Mucosa of rectum (tissue), 2 donors: Measurements from ENCODE around the gene TECPR1.

Experiments
- H3K27ac ChIP-seq, 2 donors: one replicate each; pipeline ENCODE4 v1.7.0; 2013; ENCODE audit warnings: inconsistent platforms in 2 of 2, low read depth in 2 of 2, low read length in 2 of 2
- H3K27me3 ChIP-seq, 2 donors: one replicate each; pipeline ENCODE4 v1.7.0; 2013; ENCODE audit warnings: low read length in 2 of 2; ENCODE audit not compliant: control insufficient read depth in 2 of 2, insufficient read depth in 2 of 2
- H3K36me3 ChIP-seq, 2 donors: one replicate each; pipeline ENCODE4 v1.7.0; 2013; ENCODE audit warnings: low read length in 2 of 2; ENCODE audit not compliant: control insufficient read depth in 2 of 2, insufficient read depth in 2 of 2
- H3K4me1 ChIP-seq, 2 donors: one replicate each; pipeline ENCODE4 v1.7.0; 2013; ENCODE audit warnings: low read length in 2 of 2, mild to moderate bottlenecking in 1 of 2; ENCODE audit not compliant: control insufficient read depth in 2 of 2, insufficient read depth in 2 of 2
- H3K4me3 ChIP-seq, 2 donors: one replicate each; pipeline ENCODE4 v1.7.0; 2013; ENCODE audit warnings: low read length in 2 of 2
- H3K9ac ChIP-seq, 2 donors: one replicate each; pipeline ENCODE4 v1.7.0; 2013; ENCODE audit warnings: low read length in 2 of 2, low read depth in 1 of 2, mild to moderate bottlenecking in 1 of 2
- H3K9me3 ChIP-seq, 2 donors: one replicate each; pipeline ENCODE4 v1.7.0; 2013; ENCODE audit warnings: low read length in 2 of 2; ENCODE audit not compliant: control insufficient read depth in 2 of 2
- donor health status: healthy.
- donor health status: Normal muscosa, but diverticular disease.

TECPR1 gene

GRCh38 chr7:98217623-98218582 lies 34.1 kb downstream of the TECPR1 start:
- H3K9me3 ChIP-seq, result no peaks in the 10 kb centered on the region
- H3K27me3 ChIP-seq, result no peaks in the 10 kb centered on the region
- H3K4me3 ChIP-seq, result no peak overlapping the region
- H3K9ac ChIP-seq, result no peak overlapping the region
- no peak overlapping the region for H3K27ac ChIP-seq
- no peaks in the 10 kb centered on the region for H3K4me1 ChIP-seq
- H3K36me3 ChIP-seq, result peaks cover 9 to 11% of the 10 kb centered on the region in 2 donors

DNA sequence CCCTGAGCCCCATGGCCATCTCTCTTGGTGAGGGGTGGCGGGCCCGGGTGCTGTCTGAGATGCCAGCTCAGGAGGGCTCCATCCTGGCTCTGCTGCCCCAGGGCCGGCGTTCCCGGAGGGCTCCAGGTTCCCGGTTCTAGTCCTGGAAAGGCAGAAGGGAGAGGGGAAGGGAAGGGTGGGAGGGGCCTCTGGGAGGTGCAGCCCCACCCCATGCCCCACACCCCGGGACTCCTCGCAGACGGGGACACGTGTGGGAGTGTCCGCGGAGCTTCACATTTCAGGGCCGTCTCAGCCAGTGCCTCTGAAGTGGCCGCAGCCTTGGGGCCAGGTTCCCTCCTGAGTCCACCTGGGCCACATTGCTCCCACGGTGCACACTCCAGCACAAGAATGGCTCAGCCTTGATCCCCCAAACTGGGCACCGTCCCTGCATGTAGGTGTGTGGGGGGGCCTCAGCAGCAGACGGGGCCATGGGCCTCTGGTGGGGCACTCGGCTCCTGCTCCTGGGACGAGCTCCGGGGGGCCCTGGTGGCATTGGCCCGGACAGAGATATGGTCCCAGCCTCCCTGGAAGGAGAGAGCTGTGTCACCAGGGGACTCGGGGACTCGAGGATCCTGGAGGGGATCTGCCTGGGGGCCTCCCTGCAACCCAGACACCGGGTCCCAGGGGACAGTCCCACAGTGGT lies 35.0 kb downstream of the TECPR1 start:
- H3K36me3 ChIP-seq, result peaks cover 9 to 11% of the 10 kb centered on the region in 2 donors
- no peak overlapping the region for H3K4me3 ChIP-seq
- H3K27me3 ChIP-seq, result no peaks in the 10 kb centered on the region
- H3K4me1 ChIP-seq, result no peaks in the 10 kb centered on the region
- H3K27ac ChIP-seq, result no peak overlapping the region
- H3K9ac ChIP-seq, result no peak overlapping the region
- no peaks in the 10 kb centered on the region for H3K9me3 ChIP-seq

DNA sequence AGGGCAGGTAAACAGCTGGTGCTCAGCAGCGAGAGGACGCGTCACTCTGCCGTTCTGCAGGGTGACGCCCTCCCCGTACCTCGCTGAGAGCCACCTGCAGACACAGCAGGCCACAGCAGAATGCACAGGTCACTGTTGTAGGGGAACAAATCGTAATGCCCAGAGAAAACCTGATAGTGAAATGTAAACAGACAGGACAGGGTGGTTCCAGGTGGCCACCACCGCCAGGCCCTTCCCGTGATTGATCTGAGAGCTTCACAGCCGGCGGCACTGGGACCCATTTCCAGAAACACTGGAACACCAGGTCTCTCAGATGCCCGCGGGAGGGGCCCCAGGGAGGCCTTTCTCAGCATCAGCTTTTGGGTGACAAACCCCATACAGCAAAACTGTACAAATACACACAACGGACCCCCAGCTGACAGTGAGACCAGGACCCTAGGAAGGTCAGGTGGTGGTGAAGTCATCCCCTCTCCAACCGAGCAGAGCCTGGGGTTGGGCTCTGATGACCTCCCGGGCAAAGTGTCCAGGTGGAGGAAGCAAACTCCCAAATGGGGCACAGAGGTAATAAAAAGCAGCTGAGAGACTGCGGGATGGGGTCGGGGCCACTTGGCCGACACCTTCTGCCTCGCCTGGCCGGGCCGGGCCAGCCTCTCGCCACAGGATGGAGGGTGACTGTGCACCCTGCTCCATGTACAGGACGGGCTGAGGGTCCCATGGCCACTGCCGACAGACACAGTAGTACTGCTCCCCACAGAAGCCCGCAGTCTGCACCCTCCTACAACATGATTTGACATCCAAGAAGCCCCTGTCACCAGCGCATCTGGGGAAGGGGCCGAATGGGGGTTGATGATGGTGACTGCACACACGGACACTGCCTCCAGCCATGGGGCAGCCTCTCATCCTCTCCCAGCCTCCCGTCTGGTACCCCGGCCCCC lies 36.2 kb downstream of the TECPR1 start:
- Histone ChIP-seq H3K27ac (no peak overlapping the region), H3K9ac (no peak overlapping the region), H3K4me3 (no peak overlapping the region), H3K27me3 (peaks cover 0 to 3% of the 10 kb centered on the region in 2 donors), H3K36me3 (peaks cover 3 to 5% of the 10 kb centered on the region in 2 donors), H3K9me3 (no peaks in the 10 kb centered on the region), H3K4me1 (peaks cover 0 to 4% of the 10 kb centered on the region in 2 donors)

- H3K4me1 ChIP-seq, result peaks cover 0 to 4% of the 10 kb centered on the region in 2 donors
- no peaks in the 10 kb centered on the region for H3K9me3 ChIP-seq
- H3K9ac ChIP-seq, result no peak overlapping the region
- H3K36me3 ChIP-seq, result peaks cover 3 to 5% of the 10 kb centered on the region in 2 donors
- H3K27me3 ChIP-seq, result peaks cover 0 to 3% of the 10 kb centered on the region in 2 donors
- no peak overlapping the region for H3K27ac ChIP-seq
- no peak overlapping the region for H3K4me3 ChIP-seq
Measured at GRCh38 chr7:98214811-98215321, 37.2 kb downstream of the TECPR1 start.

DNA sequence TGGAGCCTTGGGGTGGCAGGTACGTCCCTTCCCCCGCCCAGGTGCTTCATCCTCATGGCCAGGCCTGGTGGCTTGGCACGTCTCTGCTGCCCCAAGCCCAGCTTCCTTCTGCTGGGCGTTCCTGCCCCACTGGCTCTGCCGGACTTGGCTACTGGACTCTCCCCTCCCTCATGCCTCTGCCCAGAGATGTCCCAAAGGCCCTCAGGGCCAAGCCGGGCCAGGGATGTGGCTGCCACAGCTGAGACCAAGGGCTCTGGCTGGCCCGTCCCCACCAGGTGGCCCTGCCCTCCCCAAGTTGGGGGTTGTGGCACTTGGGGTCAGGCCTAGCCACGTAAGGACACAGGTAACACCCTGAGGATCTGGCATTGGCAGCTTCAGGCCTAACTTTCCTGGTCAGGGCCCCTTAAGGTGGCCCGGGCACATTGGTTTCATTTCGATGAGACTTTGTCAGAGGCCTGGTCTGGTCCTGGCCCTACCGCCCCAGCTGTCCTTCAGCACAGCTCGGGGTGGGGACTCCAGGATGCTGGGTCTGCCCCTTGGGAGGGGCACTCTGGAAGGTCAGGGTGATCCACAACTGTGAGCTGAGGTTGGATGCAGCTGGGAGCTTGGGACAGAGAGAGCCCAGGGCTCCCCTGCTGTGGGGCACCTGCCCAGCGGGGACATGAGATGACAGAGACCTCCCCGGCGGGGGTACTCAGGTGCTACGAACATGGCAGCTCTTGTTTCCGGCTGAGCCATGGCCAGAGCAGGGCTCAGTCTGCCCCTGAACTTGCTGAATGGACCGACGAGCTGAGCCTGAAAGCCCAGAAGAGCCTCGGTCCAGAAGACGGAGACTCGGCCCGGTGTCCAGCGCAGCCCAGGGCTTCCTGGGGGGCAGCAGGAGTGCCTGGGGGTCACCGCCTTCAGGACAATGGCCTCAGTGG lies 37.9 kb downstream of the TECPR1 start:
- Histone ChIP-seq H3K4me3 (no peak overlapping the region), H3K36me3 (peaks cover 3 to 5% of the 10 kb centered on the region in 2 donors), H3K4me1 (peaks cover 0 to 4% of the 10 kb centered on the region in 2 donors), H3K9ac (no peak overlapping the region), H3K27ac (no peak overlapping the region), H3K9me3 (no peaks in the 10 kb centered on the region), H3K27me3 (peaks cover 0 to 3% of the 10 kb centered on the region in 2 donors)

DNA sequence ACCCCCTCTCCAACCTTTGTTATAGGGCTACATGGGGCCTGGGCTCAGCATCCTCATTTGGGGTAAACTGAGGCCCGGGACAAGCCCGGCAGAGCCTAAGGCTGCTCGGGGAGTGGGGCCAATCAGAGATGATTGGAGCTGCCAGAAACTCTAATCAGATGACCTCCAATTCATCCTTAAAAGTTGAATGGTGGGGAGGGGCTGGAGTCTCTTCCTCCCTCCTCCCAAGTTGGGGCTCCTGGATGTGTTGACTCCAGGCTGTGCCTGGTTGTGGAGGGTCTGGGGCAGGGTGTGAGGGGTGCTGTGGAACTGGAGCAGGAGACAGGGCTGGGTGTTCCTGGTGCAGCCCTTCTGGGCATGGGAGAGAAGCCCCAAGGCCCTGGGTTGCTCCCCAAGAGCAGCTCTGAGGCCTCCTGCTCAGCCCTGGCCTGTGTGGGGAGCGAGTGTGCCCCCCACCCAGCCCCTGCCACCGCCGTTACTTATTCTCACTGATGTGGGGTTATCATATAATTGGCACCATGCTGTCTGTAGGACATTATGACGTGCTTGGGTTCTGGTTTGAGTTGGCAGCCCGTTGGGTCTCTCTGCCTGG lies 38.6 kb downstream of the TECPR1 start:
- peaks cover 0 to 3% of the 10 kb centered on the region in 2 donors for H3K27me3 ChIP-seq
- no peak overlapping the region for H3K9ac ChIP-seq
- H3K27ac ChIP-seq, result no peak overlapping the region
- peak overlapping the region in 1 of 2 donors; percentile 7 for H3K4me3 ChIP-seq
- peaks cover 3 to 5% of the 10 kb centered on the region in 2 donors for H3K36me3 ChIP-seq
- no peaks in the 10 kb centered on the region for H3K9me3 ChIP-seq
- peaks cover 0 to 4% of the 10 kb centered on the region in 2 donors for H3K4me1 ChIP-seq

DNA sequence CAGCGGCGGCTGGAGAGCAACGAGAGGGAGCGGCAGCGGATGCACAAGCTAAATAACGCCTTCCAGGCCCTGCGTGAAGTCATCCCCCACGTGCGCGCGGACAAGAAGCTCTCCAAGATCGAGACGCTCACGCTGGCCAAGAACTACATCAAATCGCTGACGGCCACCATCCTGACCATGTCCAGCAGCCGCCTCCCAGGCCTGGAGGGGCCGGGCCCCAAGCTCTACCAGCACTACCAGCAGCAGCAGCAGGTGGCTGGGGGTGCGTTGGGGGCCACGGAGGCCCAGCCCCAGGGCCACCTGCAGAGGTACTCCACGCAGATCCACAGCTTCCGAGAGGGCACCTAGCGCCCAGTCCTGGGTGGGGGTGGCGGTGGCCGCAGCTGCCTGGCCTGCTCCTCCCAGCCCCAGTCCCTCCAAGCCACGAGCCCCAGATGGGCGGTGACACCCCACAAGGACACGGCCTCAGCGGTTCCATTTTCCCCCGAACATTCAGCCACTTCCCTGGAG lies 39.4 kb downstream of the TECPR1 start:
- no peak overlapping the region for H3K9ac ChIP-seq
- H3K27me3 ChIP-seq, result peaks cover 0 to 3% of the 10 kb centered on the region in 2 donors
- H3K27ac ChIP-seq, result no peak overlapping the region
- H3K4me1 ChIP-seq, result peaks cover 0 to 4% of the 10 kb centered on the region in 2 donors
- H3K9me3 ChIP-seq, result no peaks in the 10 kb centered on the region
- H3K4me3 ChIP-seq, result no peak overlapping the region
- H3K36me3 ChIP-seq, result peaks cover under 1 to 3% of the 10 kb centered on the region in 2 donors

GRCh38 chr7:98211676-98212531 lies 40.1 kb downstream of the TECPR1 start:
- peak overlapping the region; percentile 52 to 57 for H3K4me3 ChIP-seq
- H3K27ac ChIP-seq, result peak overlapping the region; percentile 15 to 48

More at GRCh38 chr7:98211676-98212531, 40.1 kb downstream of the TECPR1 start:
- H3K4me1 ChIP-seq, result peaks cover 0 to 4% of the 10 kb centered on the region in 2 donors
- H3K9ac ChIP-seq, result peak overlapping the region in 1 of 2 donors; percentile 51
- peaks cover 0 to 3% of the 10 kb centered on the region in 2 donors for H3K27me3 ChIP-seq
- H3K36me3 ChIP-seq, result peaks cover 4% of the 10 kb centered on the region in 2 donors
- H3K9me3 ChIP-seq, result no peaks in the 10 kb centered on the region
